Loucy (cell line): ENCODE data around the gene TDRD9.

ENCODE experiments used
- CTCF ChIP-seq: fragments of 200-600 bp; sonication (generic); conservative IDR thresholded peaks from 2 replicates; pipeline ENCODE4 v1.5.1; 2014; ENCODE audit warnings: mild to moderate bottlenecking, antibody characterized with exemption, low read length
- EZH2phosphoT487 ChIP-seq: fragments of 200-600 bp; IDR thresholded peaks from 2 replicates; pipeline ENCODE4 v1.6.1; 2018; ENCODE audit warnings: antibody characterized with exemption, mild to moderate bottlenecking, moderate library complexity, borderline replicate concordance

GRCh38 chr14:104096318-104096717 is 168.1 kb downstream of the TDRD9 start:
- TF ChIP-seq CTCF (no peak), EZH2phosphoT487 (no peak)
